NB4 (cell line): ENCODE data around the gene CCNY.

Source experiments
- CTCF ChIP-seq: IDR thresholded peaks from one replicate; pipeline ENCODE4 v1.5.1; 2012; ENCODE audit warnings: low read depth, low read length
- POLR2A ChIP-seq: IDR thresholded peaks from 2 replicates; pipeline ENCODE4 v1.6.1; 2011; ENCODE audit warnings: mild to moderate bottlenecking; ENCODE audit not compliant: insufficient read length; ENCODE audit errors: extremely low read depth
- TF ChIP-seq, protein P1 (sequence below): IDR thresholded peaks from 2 replicates; pipeline ENCODE4 v1.6.1; 2011; ENCODE audit warnings: low read depth, low read length

GRCh38 chr10:35493196-35494118, 157.1 kb downstream of the CCNY start:
- TF ChIP-seq, protein P1, sequence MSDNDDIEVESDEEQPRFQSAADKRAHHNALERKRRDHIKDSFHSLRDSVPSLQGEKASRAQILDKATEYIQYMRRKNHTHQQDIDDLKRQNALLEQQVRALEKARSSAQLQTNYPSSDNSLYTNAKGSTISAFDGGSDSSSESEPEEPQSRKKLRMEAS, result no peak
- no peak for TF ChIP-seq CTCF
- TF ChIP-seq POLR2A, result no peak
